Measurements from ENCODE around the gene NQO1.

DNA sequence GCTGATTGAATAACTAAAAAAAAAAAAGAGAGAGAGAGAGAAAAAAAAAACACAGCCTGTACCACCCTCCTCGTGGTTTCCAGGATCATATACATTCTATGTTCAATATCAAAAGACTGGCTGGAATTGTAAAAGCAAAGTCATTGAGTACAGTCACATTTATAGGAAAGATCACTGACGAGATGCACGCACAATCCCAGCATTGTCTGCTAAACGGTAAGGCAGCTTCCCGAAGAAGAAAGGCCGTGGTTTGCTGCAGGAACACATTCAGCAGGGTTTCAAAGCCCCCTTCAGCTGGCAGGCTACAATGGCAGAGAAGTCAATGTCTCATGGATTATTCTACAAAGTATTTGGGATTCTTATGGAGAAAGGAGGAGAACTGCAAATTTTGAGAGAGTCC, 9.3 kb downstream of the NQO1 start:
- TF ChIP-seq SPI1 (IDR thresholded peaks at IDR 0.05; ENCODE audit: borderline replicate concordance, low read depth) = no peak
- TF ChIP-seq, protein P1, sequence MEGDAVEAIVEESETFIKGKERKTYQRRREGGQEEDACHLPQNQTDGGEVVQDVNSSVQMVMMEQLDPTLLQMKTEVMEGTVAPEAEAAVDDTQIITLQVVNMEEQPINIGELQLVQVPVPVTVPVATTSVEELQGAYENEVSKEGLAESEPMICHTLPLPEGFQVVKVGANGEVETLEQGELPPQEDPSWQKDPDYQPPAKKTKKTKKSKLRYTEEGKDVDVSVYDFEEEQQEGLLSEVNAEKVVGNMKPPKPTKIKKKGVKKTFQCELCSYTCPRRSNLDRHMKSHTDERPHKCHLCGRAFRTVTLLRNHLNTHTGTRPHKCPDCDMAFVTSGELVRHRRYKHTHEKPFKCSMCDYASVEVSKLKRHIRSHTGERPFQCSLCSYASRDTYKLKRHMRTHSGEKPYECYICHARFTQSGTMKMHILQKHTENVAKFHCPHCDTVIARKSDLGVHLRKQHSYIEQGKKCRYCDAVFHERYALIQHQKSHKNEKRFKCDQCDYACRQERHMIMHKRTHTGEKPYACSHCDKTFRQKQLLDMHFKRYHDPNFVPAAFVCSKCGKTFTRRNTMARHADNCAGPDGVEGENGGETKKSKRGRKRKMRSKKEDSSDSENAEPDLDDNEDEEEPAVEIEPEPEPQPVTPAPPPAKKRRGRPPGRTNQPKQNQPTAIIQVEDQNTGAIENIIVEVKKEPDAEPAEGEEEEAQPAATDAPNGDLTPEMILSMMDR (IDR thresholded peaks at IDR 0.05; ENCODE audit: insufficient read depth, low read length) = no peak
- no peak for TF ChIP-seq POLR2AphosphoS5 (IDR thresholded peaks at IDR 0.05; ENCODE audit: low read depth)
